GF-D8 (cell line): ENCODE data around the gene AKAP12.

ENCODE experiments used
- DNase-seq: peaks from one replicate; lab custom pipeline; 2025; lab: John Stamatoyannopoulos, UW

AKAP12 gene

GRCh38 chr6:151233731-151234130, 6.0 kb upstream of the AKAP12 start:
- DNase-seq, result no peak

- DNase-seq, result no peak
Observed at GRCh38 chr6:151236668-151237401, 2.9 kb upstream of the AKAP12 start.

- no peak for DNase-seq
Observed at GRCh38 chr6:151240036-151240685, 394 bp downstream of the AKAP12 start.

GRCh38 chr6:151240791-151241642, 1.2 kb downstream of the AKAP12 start:
- DNase-seq, result no peak

GRCh38 chr6:151241853-151242252, 2.1 kb downstream of the AKAP12 start:
- DNase-seq, result no peak

GRCh38 chr6:151242420-151242861, 2.7 kb downstream of the AKAP12 start:
- no peak for DNase-seq

GRCh38 chr6:151243481-151243880, 3.7 kb downstream of the AKAP12 start:
- DNase-seq, result no peak

GRCh38 chr6:151247490-151247889, 7.7 kb downstream of the AKAP12 start:
- DNase-seq, result no peak

GRCh38 chr6:151248295-151248694, 8.5 kb downstream of the AKAP12 start:
- DNase-seq, result no peak

GRCh38 chr6:151252634-151253033, 12.9 kb downstream of the AKAP12 start:
- no peak for DNase-seq

GRCh38 chr6:151254451-151255081, 14.8 kb downstream of the AKAP12 start:
- no peak for DNase-seq

GRCh38 chr6:151255811-151256210, 16.0 kb downstream of the AKAP12 start:
- DNase-seq, result no peak

GRCh38 chr6:151257985-151258445, 18.2 kb downstream of the AKAP12 start:
- no peak for DNase-seq

- DNase-seq, result no peak
Observed at GRCh38 chr6:151260205-151260604, 20.4 kb downstream of the AKAP12 start.

- no peak for DNase-seq
Observed at GRCh38 chr6:151263035-151263434, 23.3 kb downstream of the AKAP12 start.

- DNase-seq, result no peak
Observed at GRCh38 chr6:151263967-151264366, 24.2 kb downstream of the AKAP12 start.

GRCh38 chr6:151265282-151265681, 25.5 kb downstream of the AKAP12 start:
- no peak for DNase-seq

GRCh38 chr6:151269321-151269995, 29.7 kb downstream of the AKAP12 start:
- DNase-seq, result no peak

GRCh38 chr6:151275121-151275520, 35.4 kb downstream of the AKAP12 start:
- DNase-seq, result no peak

GRCh38 chr6:151275566-151275965, 35.8 kb downstream of the AKAP12 start:
- no peak for DNase-seq

GRCh38 chr6:151276112-151276740, 36.5 kb downstream of the AKAP12 start:
- no peak for DNase-seq
